ENCODE measurements around the gene TUBA1A.

Gene TUBA1A

GRCh38 chr12:49138587-49138986, 50.3 kb downstream of the TUBA1A start:
- Histone ChIP-seq H3K36me3 (ENCODE audit: control insufficient read depth in 2 of 2, insufficient read depth in 1 of 2, low read length in 2 of 2) (no peaks in the 10 kb centered on the region; a peak in 1 of 3 replicates), H3K4me1 (ENCODE audit: control insufficient read depth, insufficient read depth, low read length) (peaks cover 6% of the 10 kb centered on the region; the same call in 1 of the 2 replicates), H3K27ac (ENCODE audit: extremely low read depth, low read depth, low read length) (peak overlapping the region; percentile 18), H3K4me3 (ENCODE audit: low read depth, low read length) (no peak overlapping the region), H3K9me3 (ENCODE audit: control insufficient read depth, insufficient read depth, low read depth, low read length) (no peaks in the 10 kb centered on the region)
- ChIA-PET CTCF (interaction anchor here (0.8 kb wide), 1 partner anchor 8 kb away, joined by 5 read pairs; no protein-coding TSS in a partner anchor), POLR2A (interaction anchor here (0.6 to 2.0 kb wide), 2 partner anchors 8 to 91 kb away, joined by 4 to 11 read pairs; partner anchors contain the start of gene TUBA1B)
- TF ChIP-seq GLIS2 (tag by site-specific recombination; IDR thresholded peaks at IDR 0.05) (no peak), ZNF549 (tag by site-specific recombination; IDR thresholded peaks at IDR 0.05) (no peak), ZSCAN23 (tag by site-specific recombination; IDR thresholded peaks at IDR 0.05) (no peak), PRDM6 (tag by site-specific recombination; IDR thresholded peaks at IDR 0.05) (peak; percentile 75), ZNF174 (tag by site-specific recombination; IDR thresholded peaks at IDR 0.05) (no peak), ZBTB17 (tag by site-specific recombination; IDR thresholded peaks at IDR 0.05) (no peak), OSR2 (tag by site-specific recombination; IDR thresholded peaks at IDR 0.05) (peak; percentile 66), PRDM1 (tag by site-specific recombination; IDR thresholded peaks at IDR 0.05) (peak; percentile 31; the same call in 1 of the 2 replicates), ZNF473 (tag by site-specific recombination; IDR thresholded peaks at IDR 0.05) (no peak), MZF1 (tag by site-specific recombination; IDR thresholded peaks at IDR 0.05; ENCODE audit: borderline replicate concordance) (peak; percentile 91; the same call in 1 of the 2 replicates), ZNF114 (tag by site-specific recombination; IDR thresholded peaks at IDR 0.05) (no peak), ZNF335 (tag by site-specific recombination; conservative IDR thresholded peaks at IDR 0.05) (peak; percentile 37; the same call in 1 of the 2 replicates), ZNF768 (tag by site-specific recombination; IDR thresholded peaks at IDR 0.05) (no peak), ZNF585B (tag by site-specific recombination; IDR thresholded peaks at IDR 0.05) (no peak), IKZF3 (tag by site-specific recombination; IDR thresholded peaks at IDR 0.05) (peak; percentile 42; the same call in 1 of the 2 replicates), ZNF366 (tag by site-specific recombination; conservative IDR thresholded peaks at IDR 0.05) (no peak)
- TF ChIP-seq, protein P1, sequence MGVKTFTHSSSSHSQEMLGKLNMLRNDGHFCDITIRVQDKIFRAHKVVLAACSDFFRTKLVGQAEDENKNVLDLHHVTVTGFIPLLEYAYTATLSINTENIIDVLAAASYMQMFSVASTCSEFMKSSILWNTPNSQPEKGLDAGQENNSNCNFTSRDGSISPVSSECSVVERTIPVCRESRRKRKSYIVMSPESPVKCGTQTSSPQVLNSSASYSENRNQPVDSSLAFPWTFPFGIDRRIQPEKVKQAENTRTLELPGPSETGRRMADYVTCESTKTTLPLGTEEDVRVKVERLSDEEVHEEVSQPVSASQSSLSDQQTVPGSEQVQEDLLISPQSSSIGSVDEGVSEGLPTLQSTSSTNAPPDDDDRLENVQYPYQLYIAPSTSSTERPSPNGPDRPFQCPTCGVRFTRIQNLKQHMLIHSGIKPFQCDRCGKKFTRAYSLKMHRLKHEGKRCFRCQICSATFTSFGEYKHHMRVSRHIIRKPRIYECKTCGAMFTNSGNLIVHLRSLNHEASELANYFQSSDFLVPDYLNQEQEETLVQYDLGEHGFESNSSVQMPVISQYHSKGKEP (tag by site-specific recombination; IDR thresholded peaks at IDR 0.05), result 0 out of 2 replicates have a peak, but pooled peaks have one; percentile 19
- TF ChIP-seq, protein P2, sequence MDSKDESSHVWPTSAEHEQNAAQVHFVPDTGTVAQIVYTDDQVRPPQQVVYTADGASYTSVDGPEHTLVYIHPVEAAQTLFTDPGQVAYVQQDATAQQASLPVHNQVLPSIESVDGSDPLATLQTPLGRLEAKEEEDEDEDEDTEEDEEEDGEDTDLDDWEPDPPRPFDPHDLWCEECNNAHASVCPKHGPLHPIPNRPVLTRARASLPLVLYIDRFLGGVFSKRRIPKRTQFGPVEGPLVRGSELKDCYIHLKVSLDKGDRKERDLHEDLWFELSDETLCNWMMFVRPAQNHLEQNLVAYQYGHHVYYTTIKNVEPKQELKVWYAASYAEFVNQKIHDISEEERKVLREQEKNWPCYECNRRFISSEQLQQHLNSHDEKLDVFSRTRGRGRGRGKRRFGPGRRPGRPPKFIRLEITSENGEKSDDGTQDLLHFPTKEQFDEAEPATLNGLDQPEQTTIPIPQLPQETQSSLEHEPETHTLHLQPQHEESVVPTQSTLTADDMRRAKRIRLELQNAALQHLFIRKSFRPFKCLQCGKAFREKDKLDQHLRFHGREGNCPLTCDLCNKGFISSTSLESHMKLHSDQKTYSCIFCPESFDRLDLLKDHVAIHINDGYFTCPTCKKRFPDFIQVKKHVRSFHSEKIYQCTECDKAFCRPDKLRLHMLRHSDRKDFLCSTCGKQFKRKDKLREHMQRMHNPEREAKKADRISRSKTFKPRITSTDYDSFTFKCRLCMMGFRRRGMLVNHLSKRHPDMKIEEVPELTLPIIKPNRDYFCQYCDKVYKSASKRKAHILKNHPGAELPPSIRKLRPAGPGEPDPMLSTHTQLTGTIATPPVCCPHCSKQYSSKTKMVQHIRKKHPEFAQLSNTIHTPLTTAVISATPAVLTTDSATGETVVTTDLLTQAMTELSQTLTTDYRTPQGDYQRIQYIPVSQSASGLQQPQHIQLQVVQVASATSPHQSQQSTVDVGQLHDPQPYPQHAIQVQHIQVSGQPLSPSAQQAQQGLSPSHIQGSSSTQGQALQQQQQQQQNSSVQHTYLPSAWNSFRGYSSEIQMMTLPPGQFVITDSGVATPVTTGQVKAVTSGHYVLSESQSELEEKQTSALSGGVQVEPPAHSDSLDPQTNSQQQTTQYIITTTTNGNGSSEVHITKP (tag by site-specific recombination; IDR thresholded peaks at IDR 0.05), result peak; percentile 95
- TF ChIP-seq, protein P3, sequence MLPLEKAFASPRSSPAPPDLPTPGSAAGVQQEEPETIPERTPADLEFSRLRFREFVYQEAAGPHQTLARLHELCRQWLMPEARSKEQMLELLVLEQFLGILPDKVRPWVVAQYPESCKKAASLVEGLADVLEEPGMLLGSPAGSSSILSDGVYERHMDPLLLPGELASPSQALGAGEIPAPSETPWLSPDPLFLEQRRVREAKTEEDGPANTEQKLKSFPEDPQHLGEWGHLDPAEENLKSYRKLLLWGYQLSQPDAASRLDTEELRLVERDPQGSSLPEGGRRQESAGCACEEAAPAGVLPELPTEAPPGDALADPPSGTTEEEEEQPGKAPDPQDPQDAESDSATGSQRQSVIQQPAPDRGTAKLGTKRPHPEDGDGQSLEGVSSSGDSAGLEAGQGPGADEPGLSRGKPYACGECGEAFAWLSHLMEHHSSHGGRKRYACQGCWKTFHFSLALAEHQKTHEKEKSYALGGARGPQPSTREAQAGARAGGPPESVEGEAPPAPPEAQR (tag by site-specific recombination; IDR thresholded peaks at IDR 0.05), result no peak
